H1 (cell line): Measurements from ENCODE around the gene CDC42BPB. TPM values are rescaled to one million over a fixed set of nuclear protein-coding genes. Genes with fewer than 3 reads are reported as not detected.

Experiments
- CTCF ChIA-PET: fragments of 300-600 bp; sonication (Branson Sonifier 250); formaldehyde crosslinking; loops from one replicate; lab custom pipeline; 2021; ENCODE audit not compliant: partially characterized antibody; lab: Charles Lee
- POLR2A ChIA-PET: fragments of 300-600 bp; sonication (Branson Sonifier 250); formaldehyde crosslinking; loops from one replicate; lab custom pipeline; 2021; ENCODE audit warnings: inconsistent platforms; ENCODE audit not compliant: partially characterized antibody; lab: Charles Lee
- DNase-seq, 2 experiments: peaks; one replicate each; pipeline versions ENCODE4 v3.0.0 to v3.0.0-alpha.2; 2010 to 2022; ENCODE audit warnings: low spot score in 2 of 2, low read depth in 1 of 2, mixed read lengths in 1 of 2
- FAIRE-seq: peaks from 2 replicates; lab custom pipeline; 2011; peaks lifted over from hg19 to GRCh38; lab: Jason Lieb, UNC
- H2AFZ ChIP-seq: 2 replicates; pipeline ENCODE4 v1.8.1; 2012; ENCODE audit warnings: low read length, inconsistent platforms
- H2AK5ac ChIP-seq: 2 replicates; pipeline ENCODE4 v1.6.1; 2013; ENCODE audit warnings: low read depth, low read length
- H2BK120ac ChIP-seq: replicated peaks from 2 replicates; pipeline ENCODE3; 2013; ENCODE audit warnings: low read depth, low read length, inconsistent platforms
- H2BK12ac ChIP-seq: 2 replicates; pipeline ENCODE4 v1.6.1; 2013; ENCODE audit warnings: low read depth, low read length
- H2BK15ac ChIP-seq: 2 replicates; pipeline ENCODE4 v1.6.1; 2013; ENCODE audit warnings: low read length
- H2BK20ac ChIP-seq: 2 replicates; pipeline ENCODE4 v1.6.1; 2013; ENCODE audit warnings: low read length
- H2BK5ac ChIP-seq: 2 replicates; pipeline ENCODE4 v1.6.1; 2013; ENCODE audit warnings: low read depth, low read length
- H3K14ac ChIP-seq: 2 replicates; pipeline ENCODE4 v1.6.1; 2013; ENCODE audit warnings: inconsistent platforms; ENCODE audit not compliant: insufficient read length
- H3K18ac ChIP-seq: 2 replicates; pipeline ENCODE4 v1.6.1; 2013; ENCODE audit warnings: low read length; ENCODE audit errors: extremely low read depth
- H3K23ac ChIP-seq: 2 replicates; pipeline ENCODE4 v1.6.1; 2013; ENCODE audit warnings: inconsistent platforms; ENCODE audit not compliant: insufficient read length
- H3K23me2 ChIP-seq: 2 replicates; pipeline ENCODE4 v1.6.1; 2013; ENCODE audit warnings: low read depth, low read length
- H3K27ac ChIP-seq: 2 replicates; pipeline ENCODE4 v1.6.1; 2011; ENCODE audit warnings: low read depth, low read length, inconsistent platforms
- H3K27me3 ChIP-seq, 4 experiments: replicated peaks in 1 of 4; 1 replicate in 1 of 4; 2 replicates in 3 of 4; pipeline versions ENCODE4 v1.6.1 to v1.8.1; 2011 to 2013; ENCODE audit warnings: low read length in 3 of 4, mild to moderate bottlenecking in 3 of 4, inconsistent platforms in 2 of 4, mixed read lengths in 2 of 4, moderate library complexity in 1 of 4; ENCODE audit not compliant: control insufficient read depth in 3 of 4, insufficient read depth in 3 of 4; ENCODE audit errors: extremely low read depth in 1 of 4
- H3K36me3 ChIP-seq, 4 experiments: 2 replicates each; pipeline versions ENCODE4 v1.6.1 to v1.8.1; 2011 to 2013; ENCODE audit warnings: mild to moderate bottlenecking in 4 of 4, low read length in 3 of 4, moderate library complexity in 2 of 4, control low read depth in 1 of 4, inconsistent platforms in 1 of 4; ENCODE audit not compliant: insufficient read depth in 4 of 4, control insufficient read depth in 2 of 4
- H3K4ac ChIP-seq: replicated peaks from 2 replicates; pipeline ENCODE3; 2013; ENCODE audit warnings: low read length, low read depth, mixed read lengths, inconsistent platforms; ENCODE audit not compliant: insufficient read length
- H3K4me1 ChIP-seq, 4 experiments: replicated peaks in 1 of 4; 1 replicate in 1 of 4; 2 replicates in 3 of 4; pipeline versions ENCODE4 v1.6.1 to v1.8.1; 2011 to 2013; ENCODE audit warnings: low read length in 3 of 4, inconsistent platforms in 2 of 4, mixed read lengths in 1 of 4; ENCODE audit not compliant: insufficient read depth in 4 of 4, control insufficient read depth in 3 of 4
- H3K4me2 ChIP-seq, 2 experiments: 2 replicates each; pipeline versions ENCODE4 v1.6.1 to v1.8.1; 2011 to 2013; ENCODE audit warnings: low read depth in 2 of 2, low read length in 2 of 2, control low read depth in 1 of 2, inconsistent platforms in 1 of 2, mild to moderate bottlenecking in 1 of 2; ENCODE audit not compliant: insufficient read depth in 1 of 2
- H3K4me3 ChIP-seq, 4 experiments: fragments of 200-600, 300-600 bp in 1 of 4; sonication (generic), shearing (Covaris generic), sonication (Bioruptor Twin) in 1 of 4; 2 replicates each; pipeline versions ENCODE4 v1.5.1 to v1.8.1; 2011 to 2016; ENCODE audit warnings: low read length in 4 of 4, low read depth in 3 of 4, control low read depth in 2 of 4, inconsistent platforms in 2 of 4, mild to moderate bottlenecking in 2 of 4, mixed read lengths in 1 of 4, moderate library complexity in 1 of 4; ENCODE audit not compliant: insufficient read depth in 2 of 4; ENCODE audit errors: extremely low read depth in 1 of 4
- H3K56ac ChIP-seq: replicated peaks from 2 replicates; pipeline ENCODE3; 2013; ENCODE audit warnings: low read depth, mild to moderate bottlenecking, mixed read lengths, low read length, inconsistent platforms; ENCODE audit not compliant: insufficient read length
- H3K79me1 ChIP-seq: 2 replicates; pipeline ENCODE4 v1.6.1; 2013; ENCODE audit warnings: low read depth, low read length, control low read depth
- H3K79me2 ChIP-seq, 2 experiments: 2 replicates each; pipeline versions ENCODE4 v1.6.1 to v1.8.1; 2012 to 2013; ENCODE audit warnings: low read length in 2 of 2, mild to moderate bottlenecking in 2 of 2, inconsistent platforms in 1 of 2; ENCODE audit not compliant: insufficient read depth in 2 of 2, control insufficient read depth in 1 of 2
- H3K9ac ChIP-seq, 4 experiments: replicated peaks in 1 of 4; 1 replicate in 1 of 4; 2 replicates in 3 of 4; pipeline versions ENCODE4 v1.6.1 to v1.8.1; 2011 to 2013; ENCODE audit warnings: low read depth in 3 of 4, low read length in 3 of 4, control low read depth in 2 of 4, mild to moderate bottlenecking in 2 of 4, moderate library complexity in 2 of 4, inconsistent platforms in 1 of 4; ENCODE audit errors: extremely low read depth in 1 of 4
- H3K9me3 ChIP-seq, 2 experiments: 2 replicates each; pipeline versions ENCODE4 v1.6.1 to v1.8.1; 2012 to 2013; ENCODE audit warnings: mild to moderate bottlenecking in 2 of 2, moderate library complexity in 2 of 2, control low read depth in 1 of 2, inconsistent platforms in 1 of 2, low read depth in 1 of 2, low read length in 1 of 2, mixed read lengths in 1 of 2; ENCODE audit not compliant: insufficient read depth in 2 of 2
- H4K20me1 ChIP-seq, 2 experiments: replicated peaks in 1 of 2; 2 replicates each; pipeline versions ENCODE3 to v1.8.1; 2011 to 2013; ENCODE audit warnings: inconsistent platforms in 2 of 2, low read length in 2 of 2, mild to moderate bottlenecking in 1 of 2; ENCODE audit not compliant: insufficient read depth in 2 of 2, control insufficient read depth in 1 of 2
- H4K5ac ChIP-seq: 2 replicates; pipeline ENCODE4 v1.6.1; 2013; ENCODE audit warnings: low read length, low read depth, mixed read lengths, inconsistent platforms; ENCODE audit not compliant: insufficient read length
- H4K8ac ChIP-seq: 2 replicates; pipeline ENCODE4 v1.8.0; 2013; ENCODE audit warnings: mild to moderate bottlenecking, moderate library complexity, low read length, inconsistent platforms; ENCODE audit not compliant: insufficient read depth; ENCODE audit errors: extremely low read depth
- H4K91ac ChIP-seq: replicated peaks from 2 replicates; pipeline ENCODE3; 2013; ENCODE audit warnings: low read length, mixed read lengths, inconsistent platforms; ENCODE audit not compliant: insufficient read length
- CBX8 ChIP-seq: fragments of 300-800, 300-1000 bp; sonication (generic); IDR thresholded peaks from 2 replicates; pipeline ENCODE4 v1.7.1; 2016; ENCODE audit warnings: low read depth, low read length, borderline replicate concordance
- CHD2 ChIP-seq: IDR thresholded peaks from 2 replicates; pipeline ENCODE4 v1.6.1; 2012; ENCODE audit warnings: low read length, improper control_type of control experiment
- EGR1 ChIP-seq: IDR thresholded peaks from 2 replicates; pipeline ENCODE4 v1.6.1; 2011; ENCODE audit warnings: low read depth, low read length, borderline replicate concordance
- GABPA ChIP-seq: IDR thresholded peaks from 2 replicates; pipeline ENCODE4 v1.6.1; 2011; ENCODE audit warnings: mild to moderate bottlenecking, low read length, moderate library complexity, borderline replicate concordance; ENCODE audit not compliant: insufficient read depth
- KDM1A ChIP-seq: fragments of 200-600, 300-600 bp; sonication (generic); IDR thresholded peaks from 2 replicates; pipeline ENCODE4 v1.7.1; 2016; ENCODE audit warnings: mild to moderate bottlenecking, low read length, borderline replicate concordance
- KDM5A ChIP-seq: fragments of 200-600 bp; IDR thresholded peaks from 2 replicates; pipeline ENCODE4 v1.7.1; 2012; ENCODE audit warnings: mild to moderate bottlenecking, low read length, inconsistent platforms, mixed read lengths
- SAP30 ChIP-seq: fragments of 300-600 bp; sonication (generic); IDR thresholded peaks from 2 replicates; pipeline ENCODE4 v1.7.1; 2012; ENCODE audit warnings: low read length, moderate library complexity, mild to moderate bottlenecking, inconsistent platforms; ENCODE audit not compliant: insufficient read depth, insufficient replicate concordance
- SIRT6 ChIP-seq: IDR thresholded peaks from one replicate; pipeline ENCODE4 v1.7.1; 2012; ENCODE audit warnings: low read length, inconsistent platforms
- SIX5 ChIP-seq: IDR thresholded peaks from 2 replicates; pipeline ENCODE4 v1.6.1; 2011; ENCODE audit warnings: mild to moderate bottlenecking, low read depth, low read length
- TBP ChIP-seq: IDR thresholded peaks from 2 replicates; pipeline ENCODE4 v1.6.1; 2011; ENCODE audit warnings: low read depth, low read length, improper control_type of control experiment
- YY1 ChIP-seq: IDR thresholded peaks from 2 replicates; pipeline ENCODE4 v1.6.1; 2011; ENCODE audit warnings: low read depth, mild to moderate bottlenecking, low read length
- WGBS, 2 experiments: shearing (Covaris generic) in 1 of 2; methylation state at CpG; one replicate each; pipeline versions ENCODE4 v1.1.6 to v1.1.7; 2013 to 2015; ENCODE audit warnings: low lambda C conversion rate in 2 of 2, mixed read lengths in 2 of 2, inconsistent platforms in 1 of 2, low coverage in 1 of 2, missing lambda C conversion rate in 1 of 2; ENCODE audit not compliant: insufficient replicate concordance in 2 of 2, insufficient coverage in 1 of 2, insufficient read length in 1 of 2; ENCODE audit errors: extremely low coverage in 1 of 2, missing lambda C conversion rate in 1 of 2; 5-methylcytosine and 5-hydroxymethylcytosine counted together
- polyA plus RNA-seq, 7 experiments: library from polyadenylated mRNA; depleted of rRNA in 3 of 7; stranded (reverse) in 5 of 7; unstranded in 2 of 7; fragments of >200 nt in 5 of 7; fragments of 200-250 nt in 2 of 7; gene quantifications; 1 replicate in 5 of 7; 2 replicates in 1 of 7; 4 replicates in 1 of 7; pipeline versions ENCODE4 v1.2.1 to v1.2.3, GENCODE V29; 2011 to 2013; ENCODE audit warnings: missing spikeins in 2 of 7, mixed read lengths in 2 of 7
- total RNA-seq: library from RNA; stranded (reverse); fragmentation: NEBNext Ultra II Directional; extraction: Animal tissue kit (Norgen Biotek cat#: 25700); gene quantifications from 2 replicates; pipeline ENCODE4 v1.2.1, GENCODE V29; 2021
- TF ChIP-seq, protein P1 (sequence below), 3 experiments: IDR thresholded peaks; 1 replicate in 2 of 3; 2 replicates in 1 of 3; pipeline versions ENCODE4 v1.5.1 to v1.6.1; 2011; ENCODE audit warnings: low read length in 3 of 3, mild to moderate bottlenecking in 3 of 3, inconsistent platforms in 2 of 3, low read depth in 1 of 3, moderate library complexity in 1 of 3; ENCODE audit not compliant: insufficient read depth in 1 of 3; ENCODE audit errors: control extremely low read depth in 1 of 3

Gene CDC42BPB
- total and polyA plus RNA-seq, 2 of the 8 experiments (the other 6 are each of a cell fraction or from before 2014, with no cell fraction given): 51.2 to 88.2 TPM

GRCh38 chr14:103066399-103066798 lies 9.1 kb upstream of the CDC42BPB start:
- H2AFZ ChIP-seq: no peak overlapping the region
- no peak overlapping the region; a peak in 1 of 7 replicates for H3K9ac ChIP-seq
- 0 out of 2 replicates have a peak overlapping the region, but pooled peaks have one; percentile 82 for H2AK5ac ChIP-seq
- H3K9me3 ChIP-seq: no peaks in the 10 kb centered on the region
- H3K4me3 ChIP-seq: no peak overlapping the region
- H3K23me2 ChIP-seq: no peaks in the 10 kb centered on the region; the same call in 1 of the 2 replicates
- no peak overlapping the region for H3K4ac ChIP-seq
- no peak overlapping the region for H2BK5ac ChIP-seq
- no peak overlapping the region for H2BK15ac ChIP-seq
- POLR2A ChIA-PET: interaction anchor here (0.7 kb wide), 1 partner anchor 34 kb away, joined by 3 read pairs; no protein-coding TSS in a partner anchor
- H4K20me1 ChIP-seq: no peaks in the 10 kb centered on the region
- H3K79me1 ChIP-seq: no peaks in the 10 kb centered on the region; the same call in 1 of the 2 replicates
- no peak overlapping the region for H3K14ac ChIP-seq
- FAIRE-seq (no peak), DNase-seq (no peak)
- CTCF ChIA-PET: no interaction called here
- no peak overlapping the region for H4K91ac ChIP-seq
- no peak overlapping the region for H3K56ac ChIP-seq
- peak overlapping the region; percentile 52; the same call in 1 of the 2 replicates for H2BK12ac ChIP-seq
- no peak overlapping the region for H3K18ac ChIP-seq
- H2BK120ac ChIP-seq: no peak overlapping the region
- H2BK20ac ChIP-seq: no peak overlapping the region
- no peaks in the 10 kb centered on the region for H3K27me3 ChIP-seq
- no peak overlapping the region for H3K27ac ChIP-seq
- H3K79me2 ChIP-seq: no peaks in the 10 kb centered on the region
- WGBS, 2 experiments: 94% methylated on average over 9 of the region's 9 CpGs; no CpG with 5 or more reads in 1 of the 2 experiments
- H3K23ac ChIP-seq: no peak overlapping the region
- no peak overlapping the region for H4K8ac ChIP-seq
- H3K4me1 ChIP-seq: peaks cover 0 to 4% (median 0%) of the 10 kb centered on the region in 4 experiments; a peak in 1 of 7 replicates
- H4K5ac ChIP-seq: no peak overlapping the region
- no peak overlapping the region for H3K4me2 ChIP-seq
- no peaks in the 10 kb centered on the region for H3K36me3 ChIP-seq
- TF ChIP-seq EGR1 (no peak), YY1 (no peak), TBP (no peak), SIX5 (no peak), KDM5A (no peak), SAP30 (no peak), GABPA (no peak), KDM1A (no peak), CHD2 (no peak), SIRT6 (no peak), CBX8 (no peak)
- TF ChIP-seq, protein P1, sequence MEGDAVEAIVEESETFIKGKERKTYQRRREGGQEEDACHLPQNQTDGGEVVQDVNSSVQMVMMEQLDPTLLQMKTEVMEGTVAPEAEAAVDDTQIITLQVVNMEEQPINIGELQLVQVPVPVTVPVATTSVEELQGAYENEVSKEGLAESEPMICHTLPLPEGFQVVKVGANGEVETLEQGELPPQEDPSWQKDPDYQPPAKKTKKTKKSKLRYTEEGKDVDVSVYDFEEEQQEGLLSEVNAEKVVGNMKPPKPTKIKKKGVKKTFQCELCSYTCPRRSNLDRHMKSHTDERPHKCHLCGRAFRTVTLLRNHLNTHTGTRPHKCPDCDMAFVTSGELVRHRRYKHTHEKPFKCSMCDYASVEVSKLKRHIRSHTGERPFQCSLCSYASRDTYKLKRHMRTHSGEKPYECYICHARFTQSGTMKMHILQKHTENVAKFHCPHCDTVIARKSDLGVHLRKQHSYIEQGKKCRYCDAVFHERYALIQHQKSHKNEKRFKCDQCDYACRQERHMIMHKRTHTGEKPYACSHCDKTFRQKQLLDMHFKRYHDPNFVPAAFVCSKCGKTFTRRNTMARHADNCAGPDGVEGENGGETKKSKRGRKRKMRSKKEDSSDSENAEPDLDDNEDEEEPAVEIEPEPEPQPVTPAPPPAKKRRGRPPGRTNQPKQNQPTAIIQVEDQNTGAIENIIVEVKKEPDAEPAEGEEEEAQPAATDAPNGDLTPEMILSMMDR (IDR thresholded peaks at IDR 0.05; ENCODE audit: control extremely low read depth in 1 of 3, insufficient read depth in 1 of 3, low read depth in 1 of 3, low read length in 3 of 3): no peak
